22Rv1 (cell line): Measurements from ENCODE around the gene SIAH3.

Experiments
- CTCF ChIP-seq: fragments of 450-650 bp; IDR thresholded peaks from 2 replicates; pipeline ENCODE4 v1.5.1; 2017; ENCODE audit warnings: mild to moderate bottlenecking
- ZFX ChIP-seq: fragments of 450-650 bp; IDR thresholded peaks from 2 replicates; pipeline ENCODE4 v1.6.1; 2017; ENCODE audit warnings: antibody characterized with exemption, borderline replicate concordance

- TF ChIP-seq CTCF (no peak), ZFX (no peak)
Measured at GRCh38 chr13:45833663-45834375, 17.7 kb downstream of the SIAH3 start.
